Muscle layer of duodenum (tissue), 2 donors: Measurements from ENCODE around the gene NKD2.
A peak's percentile ranks its signal among the peaks of the same experiment; 100 is the strongest.

Experiments
- H3K27ac ChIP-seq: one replicate; pipeline ENCODE4 v1.7.0; 2013; ENCODE audit warnings: mild to moderate bottlenecking, low read length
- H3K27me3 ChIP-seq: one replicate; pipeline ENCODE4 v1.7.0; 2013; ENCODE audit warnings: low read depth, mild to moderate bottlenecking, control low read depth, low read length
- H3K36me3 ChIP-seq, 2 donors: one replicate each; pipeline ENCODE4 v1.7.0; 2013; ENCODE audit warnings: low read length in 2 of 2, control low read depth in 1 of 2, mild to moderate bottlenecking in 1 of 2; ENCODE audit not compliant: insufficient read depth in 2 of 2, control insufficient read depth in 1 of 2
- H3K4me1 ChIP-seq, 2 donors: one replicate each; pipeline ENCODE4 v1.7.0; 2013; ENCODE audit warnings: low read length in 2 of 2, mild to moderate bottlenecking in 2 of 2, control low read depth in 1 of 2, moderate library complexity in 1 of 2; ENCODE audit not compliant: insufficient read depth in 2 of 2, control insufficient read depth in 1 of 2
- H3K4me3 ChIP-seq, 2 donors: one replicate each; pipeline ENCODE4 v1.7.0; 2013; ENCODE audit warnings: low read length in 2 of 2, low read depth in 1 of 2, mild to moderate bottlenecking in 1 of 2
- H3K9me3 ChIP-seq, 2 donors: one replicate each; pipeline ENCODE4 v1.7.0; 2013; ENCODE audit warnings: low read length in 2 of 2, control low read depth in 1 of 2, mild to moderate bottlenecking in 1 of 2; ENCODE audit not compliant: control insufficient read depth in 1 of 2
- donor health status: healthy.

NKD2 gene

GRCh38 chr5:1002836-1003235 lies 5.8 kb upstream of the NKD2 start:
- Histone ChIP-seq H3K4me3 (no peak overlapping the region), H3K27me3 (no peaks in the 10 kb centered on the region), H3K36me3 (no peaks in the 10 kb centered on the region), H3K9me3 (no peaks in the 10 kb centered on the region), H3K4me1 (peaks cover 0 to 29% of the 10 kb centered on the region in 2 donors), H3K27ac (no peak overlapping the region)

GRCh38 chr5:1003296-1003937 lies 5.2 kb upstream of the NKD2 start:
- Histone ChIP-seq H3K9me3 (no peaks in the 10 kb centered on the region), H3K36me3 (no peaks in the 10 kb centered on the region), H3K4me3 (no peak overlapping the region), H3K27ac (no peak overlapping the region), H3K27me3 (no peaks in the 10 kb centered on the region), H3K4me1 (peaks cover 0 to 24% of the 10 kb centered on the region in 2 donors)

- Histone ChIP-seq H3K27me3 (peaks cover 3% of the 10 kb centered on the region), H3K27ac (no peak overlapping the region), H3K4me1 (peaks cover 0 to 22% of the 10 kb centered on the region in 2 donors), H3K9me3 (no peaks in the 10 kb centered on the region), H3K36me3 (no peaks in the 10 kb centered on the region), H3K4me3 (peak overlapping the region; percentile 1 to 69)
Observed at GRCh38 chr5:1004461-1005248, 3.9 kb upstream of the NKD2 start.

- Histone ChIP-seq H3K4me1 (peaks cover 0 to 29% of the 10 kb centered on the region in 2 donors), H3K9me3 (no peaks in the 10 kb centered on the region), H3K4me3 (peak overlapping the region in 1 of 2 donors; percentile 69), H3K27me3 (peaks cover 10% of the 10 kb centered on the region), H3K27ac (no peak overlapping the region), H3K36me3 (no peaks in the 10 kb centered on the region)
Observed at GRCh38 chr5:1005249-1005851, 3.3 kb upstream of the NKD2 start.

- peaks cover 0 to 36% of the 10 kb centered on the region in 2 donors for H3K4me1 ChIP-seq
- no peak overlapping the region for H3K4me3 ChIP-seq
- no peaks in the 10 kb centered on the region for H3K36me3 ChIP-seq
- no peaks in the 10 kb centered on the region for H3K9me3 ChIP-seq
- H3K27me3 ChIP-seq = peaks cover 16% of the 10 kb centered on the region
- H3K27ac ChIP-seq = no peak overlapping the region
Observed at GRCh38 chr5:1005904-1006655, 2.5 kb upstream of the NKD2 start.

GRCh38 chr5:1006656-1007071 lies 1.9 kb upstream of the NKD2 start:
- Histone ChIP-seq H3K4me3 (no peak overlapping the region), H3K9me3 (no peaks in the 10 kb centered on the region), H3K4me1 (peaks cover 0 to 38% of the 10 kb centered on the region in 2 donors), H3K36me3 (no peaks in the 10 kb centered on the region), H3K27me3 (peaks cover 20% of the 10 kb centered on the region), H3K27ac (no peak overlapping the region)

- peaks cover 0 to 38% of the 10 kb centered on the region in 2 donors for H3K4me1 ChIP-seq
- no peaks in the 10 kb centered on the region for H3K9me3 ChIP-seq
- no peak overlapping the region for H3K27ac ChIP-seq
- H3K36me3 ChIP-seq = no peaks in the 10 kb centered on the region
- no peak overlapping the region for H3K4me3 ChIP-seq
- peaks cover 20% of the 10 kb centered on the region for H3K27me3 ChIP-seq
Observed at GRCh38 chr5:1007221-1007680, 1.4 kb upstream of the NKD2 start.

- no peaks in the 10 kb centered on the region for H3K9me3 ChIP-seq
- H3K27ac ChIP-seq = no peak overlapping the region
- no peaks in the 10 kb centered on the region for H3K36me3 ChIP-seq
- peak overlapping the region in 1 of 2 donors; percentile 64 for H3K4me3 ChIP-seq
- H3K4me1 ChIP-seq = peaks cover 0 to 38% of the 10 kb centered on the region in 2 donors
- H3K27me3 ChIP-seq = peaks cover 20% of the 10 kb centered on the region
Observed at GRCh38 chr5:1007681-1008450, 736 bp upstream of the NKD2 start.

- H3K4me1 ChIP-seq = peaks cover 0 to 34% of the 10 kb centered on the region in 2 donors
- peak overlapping the region; percentile 37 to 64 for H3K4me3 ChIP-seq
- peaks cover 0 to 4% of the 10 kb centered on the region in 2 donors for H3K36me3 ChIP-seq
- no peaks in the 10 kb centered on the region for H3K9me3 ChIP-seq
- no peak overlapping the region for H3K27ac ChIP-seq
- peaks cover 20% of the 10 kb centered on the region for H3K27me3 ChIP-seq
Observed at GRCh38 chr5:1009359-1010180, 968 bp downstream of the NKD2 start.

GRCh38 chr5:1010181-1010510 lies 1.5 kb downstream of the NKD2 start:
- Histone ChIP-seq H3K4me1 (peaks cover 0 to 30% of the 10 kb centered on the region in 2 donors), H3K9me3 (no peaks in the 10 kb centered on the region), H3K4me3 (peak overlapping the region; percentile 37 to 64), H3K27ac (no peak overlapping the region), H3K27me3 (peaks cover 20% of the 10 kb centered on the region), H3K36me3 (peaks cover 0 to 4% of the 10 kb centered on the region in 2 donors)
